A549 treated with dexamethasone at 1 μM for 4 hours (cell line): Measurements from ENCODE around the gene CD274. TPM values are rescaled to one million over a fixed set of nuclear protein-coding genes. Genes with fewer than 3 reads are reported as not detected.

Experiments used
- total RNA-seq: library from RNA; stranded (reverse); fragments of 200-300 nt; extraction: Qiagen RNA extraction; gene quantifications from 5 replicates; pipeline ENCODE4 v1.2.3, GENCODE V29; 2022

The CD274 gene
- 1.1 to 2.1 TPM (median 1.3 TPM) in 5 replicates for total RNA-seq

DNA sequence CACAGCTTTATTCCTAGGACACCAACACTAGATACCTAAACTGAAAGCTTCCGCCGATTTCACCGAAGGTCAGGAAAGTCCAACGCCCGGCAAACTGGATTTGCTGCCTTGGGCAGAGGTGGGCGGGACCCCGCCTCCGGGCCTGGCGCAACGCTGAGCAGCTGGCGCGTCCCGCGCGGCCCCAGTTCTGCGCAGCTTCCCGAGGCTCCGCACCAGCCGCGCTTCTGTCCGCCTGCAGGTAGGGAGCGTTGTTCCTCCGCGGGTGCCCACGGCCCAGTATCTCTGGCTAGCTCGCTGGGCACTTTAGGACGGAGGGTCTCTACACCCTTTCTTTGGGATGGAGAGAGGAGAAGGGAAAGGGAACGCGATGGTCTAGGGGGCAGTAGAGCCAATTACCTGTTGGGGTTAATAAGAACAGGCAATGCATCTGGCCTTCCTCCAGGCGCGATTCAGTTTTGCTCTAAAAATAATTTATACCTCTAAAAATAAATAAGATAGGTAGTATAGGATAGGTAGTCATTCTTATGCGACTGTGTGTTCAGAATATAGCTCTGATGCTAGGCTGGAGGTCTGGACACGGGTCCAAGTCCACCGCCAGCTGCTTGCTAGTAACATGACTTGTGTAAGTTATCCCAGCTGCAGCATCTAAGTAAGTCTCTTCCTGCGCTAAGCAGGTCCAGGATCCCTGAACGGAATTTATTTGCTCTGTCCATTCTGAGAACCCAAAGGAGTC lies at the start of gene CD274:
TSS of gene CD274 (plus strand) at position 184 of the 733 bp plus-strand sequence. CDS start 5,572 bp downstream, outside the sequence.

DNA sequence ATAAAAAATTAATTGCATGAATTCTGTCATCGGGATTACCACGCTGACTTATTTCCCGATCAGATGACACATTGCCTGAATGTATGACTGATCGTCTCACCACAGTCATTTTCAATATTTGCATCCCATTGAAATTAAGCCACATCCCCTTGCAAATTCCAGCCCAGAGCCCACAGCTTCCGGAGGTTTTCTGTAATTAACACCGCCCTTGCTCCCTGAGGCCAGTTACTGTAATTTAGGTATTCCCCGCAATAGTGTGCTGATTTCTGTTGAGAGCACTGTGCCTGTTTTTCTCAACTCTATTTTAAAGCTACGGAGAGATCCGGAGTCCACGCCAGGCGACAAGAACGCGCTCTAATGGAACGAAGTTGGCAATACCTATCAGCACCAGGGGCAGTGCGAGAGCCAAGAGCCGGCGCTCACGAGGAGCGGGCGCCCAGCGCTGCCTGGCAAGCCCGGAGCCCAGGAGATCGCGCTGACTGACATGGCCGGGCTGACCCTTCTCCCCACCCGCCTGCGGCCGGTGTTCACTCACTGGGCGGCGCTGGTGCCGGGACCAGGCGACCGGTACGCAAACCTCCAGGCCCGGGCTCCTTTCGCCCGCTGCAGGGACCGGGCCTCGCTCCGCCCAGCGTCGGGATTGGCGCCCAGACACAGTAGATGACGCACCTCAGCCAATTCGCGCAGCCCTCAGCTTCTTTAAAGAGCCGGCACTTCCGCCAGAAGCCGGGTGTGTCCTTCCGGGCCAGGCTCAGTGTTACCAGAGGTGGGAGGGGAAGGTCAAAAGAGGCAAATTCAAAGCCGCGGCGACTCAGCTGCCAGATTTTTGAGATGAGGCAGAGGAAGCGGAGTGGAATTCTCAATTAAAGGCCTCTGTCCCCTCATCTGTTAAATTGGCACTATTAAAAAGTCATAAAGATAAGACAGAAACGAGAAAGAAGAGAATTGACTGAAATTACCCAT lies 12.8 kb upstream of the CD274 start, which contains the start of gene PLGRKT:
TSS of gene PLGRKT (minus strand) at position 672 of the 963 bp plus-strand sequence. CDS start 5,948 bp downstream, outside the sequence.

DNA sequence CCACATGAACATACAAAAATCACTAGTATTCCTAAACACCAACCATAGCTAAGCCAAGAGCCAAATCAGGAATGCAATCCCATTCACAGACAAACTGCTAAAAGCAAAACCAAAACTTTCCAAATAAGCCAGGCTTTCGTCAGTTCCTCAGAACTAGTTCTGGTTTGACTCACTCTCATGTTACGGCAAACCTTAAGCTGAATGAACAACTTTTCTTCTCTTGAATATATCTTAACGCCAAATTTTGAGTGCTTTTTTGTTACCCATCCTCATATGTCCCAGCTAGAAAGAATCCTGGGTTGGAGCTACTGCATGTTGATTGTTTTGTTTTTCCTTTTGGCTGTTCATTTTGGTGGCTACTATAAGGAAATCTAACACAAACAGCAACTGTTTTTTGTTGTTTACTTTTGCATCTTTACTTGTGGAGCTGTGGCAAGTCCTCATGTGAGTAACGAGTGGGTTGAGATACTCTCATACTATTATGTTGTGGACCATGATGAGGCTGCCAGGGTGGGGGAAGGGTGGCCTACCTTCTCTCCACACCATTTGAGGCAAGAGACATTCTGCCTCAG lies 60.1 kb downstream of the CD274 start, which contains the start of gene PDCD1LG2:
TSS of gene PDCD1LG2 (plus strand) at position 172 of the 572 bp plus-strand sequence. CDS start 12,016 bp downstream, outside the sequence.

Other genes with a start within 250 kb of the CD274 start
- gene INSL4, start 219.1 kb upstream of the CD274 start, total RNA-seq: 14.0 to 17.1 TPM (median 15.9 TPM) in 5 replicates
- 0.17 to 0.70 TPM (median 0.32 TPM) in 3 of 5 replicates, not detected in the others for gene RLN2, start 145.8 kb upstream of the CD274 start, total RNA-seq
- not detected in 5 replicates for gene RLN1, start 110.7 kb upstream of the CD274 start, total RNA-seq
- 20.4 to 27.8 TPM (median 21.8 TPM) in 5 replicates for gene PLGRKT, start 12.6 kb upstream of the CD274 start, total RNA-seq
- 0.08 to 0.25 TPM (median 0.18 TPM) in 5 replicates for gene PDCD1LG2, start 60.0 kb downstream of the CD274 start, total RNA-seq
- gene RIC1, start 178.6 kb downstream of the CD274 start, total RNA-seq: 9.8 to 15.5 TPM (median 13.9 TPM) in 5 replicates